ENCODE results near the gene RALGPS1. TPM values are rescaled to one million over a fixed set of nuclear protein-coding genes. Genes with fewer than 3 reads are reported as not detected.

RALGPS1 gene
- total and polyA plus RNA-seq, 7 donors = 6.6 to 18.6 (median 11.4) TPM

DNA sequence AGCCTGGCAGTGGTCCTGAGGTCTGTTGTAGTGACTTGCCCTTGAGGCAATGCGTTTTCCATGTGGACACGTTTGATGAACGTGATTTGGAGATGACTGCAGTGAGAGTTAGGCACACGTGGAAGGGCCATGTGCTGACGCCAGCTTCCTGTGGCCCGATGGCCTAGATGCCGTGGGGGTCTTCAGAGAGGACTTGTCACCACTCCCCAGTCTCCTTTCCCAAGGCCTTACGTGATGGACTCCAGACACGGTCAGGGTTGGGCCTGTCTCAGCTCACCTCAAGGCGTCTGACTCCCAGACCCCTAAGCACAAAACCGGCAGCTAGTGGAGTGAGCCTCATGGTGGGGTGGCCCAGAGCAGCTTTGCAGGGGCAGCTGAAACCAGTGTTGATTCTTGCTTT is 115.0 kb downstream of the RALGPS1 start:
- WGBS, 2 donors = 95 to 97% methylated on average over 11 of the region's 11 CpGs
- Histone ChIP-seq H3K27ac (no peak overlapping the region), H3K4me3 (no peak overlapping the region), H3K27me3 (no peaks in the 10 kb centered on the region), H3K4me1 (peaks cover 0 to 4% (median 0%) of the 10 kb centered on the region in 4 donors), H3K36me3 (no peaks in the 10 kb centered on the region), H3K9me3 (no peaks in the 10 kb centered on the region)
- DNase-seq = no peak
- intact Hi-C loops (cut with DNase I) = no loop called here
- TF ChIP-seq EP300 (IDR thresholded peaks at IDR 0.05) (no peak), POLR2AphosphoS5 (IDR thresholded peaks at IDR 0.05) (no peak), POLR2A (IDR thresholded peaks at IDR 0.05) (no peak)
- TF ChIP-seq, protein P1, sequence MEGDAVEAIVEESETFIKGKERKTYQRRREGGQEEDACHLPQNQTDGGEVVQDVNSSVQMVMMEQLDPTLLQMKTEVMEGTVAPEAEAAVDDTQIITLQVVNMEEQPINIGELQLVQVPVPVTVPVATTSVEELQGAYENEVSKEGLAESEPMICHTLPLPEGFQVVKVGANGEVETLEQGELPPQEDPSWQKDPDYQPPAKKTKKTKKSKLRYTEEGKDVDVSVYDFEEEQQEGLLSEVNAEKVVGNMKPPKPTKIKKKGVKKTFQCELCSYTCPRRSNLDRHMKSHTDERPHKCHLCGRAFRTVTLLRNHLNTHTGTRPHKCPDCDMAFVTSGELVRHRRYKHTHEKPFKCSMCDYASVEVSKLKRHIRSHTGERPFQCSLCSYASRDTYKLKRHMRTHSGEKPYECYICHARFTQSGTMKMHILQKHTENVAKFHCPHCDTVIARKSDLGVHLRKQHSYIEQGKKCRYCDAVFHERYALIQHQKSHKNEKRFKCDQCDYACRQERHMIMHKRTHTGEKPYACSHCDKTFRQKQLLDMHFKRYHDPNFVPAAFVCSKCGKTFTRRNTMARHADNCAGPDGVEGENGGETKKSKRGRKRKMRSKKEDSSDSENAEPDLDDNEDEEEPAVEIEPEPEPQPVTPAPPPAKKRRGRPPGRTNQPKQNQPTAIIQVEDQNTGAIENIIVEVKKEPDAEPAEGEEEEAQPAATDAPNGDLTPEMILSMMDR (IDR thresholded peaks at IDR 0.05) = no peak

DNA sequence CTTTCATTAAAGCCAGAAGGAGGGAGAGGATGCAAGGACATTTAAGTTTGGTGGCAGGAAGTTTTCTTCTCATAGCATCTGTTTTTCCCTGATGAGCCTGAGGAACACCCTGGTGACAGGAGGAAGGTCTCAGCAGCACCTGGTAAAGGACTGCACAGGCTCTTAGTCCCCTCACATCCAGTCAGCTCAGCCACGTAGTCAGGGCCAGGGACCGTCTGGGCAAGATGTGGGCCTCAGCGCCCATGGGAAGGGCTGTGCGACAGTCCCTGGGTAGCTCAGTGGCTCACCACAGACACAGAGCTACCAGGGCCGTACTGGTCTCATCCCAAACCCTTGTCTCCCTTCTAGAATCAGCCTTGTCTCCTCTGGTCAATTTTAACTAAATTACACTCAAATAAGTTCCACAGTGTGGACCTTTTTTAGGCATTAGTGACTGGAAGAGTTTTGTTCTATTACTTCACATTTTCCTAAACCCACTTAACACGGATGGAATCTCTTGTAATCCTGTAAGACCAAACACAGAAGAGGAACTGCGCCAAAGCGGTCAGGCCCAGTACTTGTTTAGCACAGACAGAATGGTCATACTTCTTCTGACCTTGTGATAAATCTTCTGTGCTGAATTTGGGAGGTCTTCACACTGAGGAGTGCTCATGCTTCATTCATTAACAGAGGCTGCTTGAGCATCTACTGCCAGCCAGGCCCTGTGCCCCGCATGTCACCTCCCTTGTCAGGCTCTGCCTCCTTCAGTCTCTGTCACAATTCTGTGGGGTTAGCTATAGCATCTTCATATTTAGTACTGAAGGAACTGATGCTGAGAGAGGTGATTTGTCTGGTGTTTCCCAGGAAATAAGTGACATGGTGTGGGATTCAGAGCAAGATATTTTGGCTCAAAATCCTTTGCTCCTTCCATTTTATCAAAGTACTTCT is 116.5 kb downstream of the RALGPS1 start:
- Histone ChIP-seq H3K27me3 (no peaks in the 10 kb centered on the region), H3K9me3 (no peaks in the 10 kb centered on the region), H3K4me3 (no peak overlapping the region), H3K27ac (peak overlapping the region; percentile 6 to 56 (median 40)), H3K36me3 (no peaks in the 10 kb centered on the region), H3K4me1 (peaks cover 0 to 7% (median 0%) of the 10 kb centered on the region in 4 donors)
- TF ChIP-seq POLR2AphosphoS5 (IDR thresholded peaks at IDR 0.05) (peak in 1 of 4 donors; percentile 18), POLR2A (IDR thresholded peaks at IDR 0.05) (no peak), EP300 (IDR thresholded peaks at IDR 0.05) (no peak)
- TF ChIP-seq, protein P1 (IDR thresholded peaks at IDR 0.05) = no peak
- DNase-seq = peak; percentile 86
- 86 to 89% methylated on average over 9 of the region's 9 CpGs for WGBS, 2 donors
- intact Hi-C loops (cut with DNase I) = no loop called here

DNA sequence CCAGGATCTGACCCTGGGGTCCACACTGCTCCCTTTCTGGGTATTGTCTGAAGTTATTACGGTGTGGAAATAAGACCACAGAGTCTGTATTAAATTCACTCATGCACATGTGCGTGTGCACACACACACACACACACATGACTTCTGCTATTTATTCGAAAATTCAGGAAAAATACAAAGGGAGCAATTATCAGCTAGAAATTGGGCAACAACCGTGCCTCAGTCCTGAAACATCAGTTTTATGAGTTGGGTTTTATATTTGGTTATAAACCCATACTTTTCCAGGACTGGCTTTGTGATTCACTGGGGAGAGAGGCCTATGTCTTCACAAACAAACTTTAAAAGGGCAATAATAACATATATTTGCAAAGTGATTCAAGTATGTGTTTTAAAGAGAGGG is 117.7 kb downstream of the RALGPS1 start:
- H3K9me3 ChIP-seq = no peaks in the 10 kb centered on the region
- intact Hi-C loops (cut with DNase I) = no loop called here
- H3K27me3 ChIP-seq = no peaks in the 10 kb centered on the region
- TF ChIP-seq EP300 (IDR thresholded peaks at IDR 0.05) = no peak
- no peak for TF ChIP-seq POLR2AphosphoS5 (IDR thresholded peaks at IDR 0.05)
- TF ChIP-seq POLR2A (IDR thresholded peaks at IDR 0.05) = no peak
- H3K36me3 ChIP-seq = no peaks in the 10 kb centered on the region
- no peak for DNase-seq
- peaks cover 0 to 10% (median 3%) of the 10 kb centered on the region in 4 donors for H3K4me1 ChIP-seq
- H3K4me3 ChIP-seq = no peak overlapping the region
- no peak overlapping the region for H3K27ac ChIP-seq
- 82 to 85% methylated on average over 4 of the region's 4 CpGs for WGBS, 2 donors

DNA sequence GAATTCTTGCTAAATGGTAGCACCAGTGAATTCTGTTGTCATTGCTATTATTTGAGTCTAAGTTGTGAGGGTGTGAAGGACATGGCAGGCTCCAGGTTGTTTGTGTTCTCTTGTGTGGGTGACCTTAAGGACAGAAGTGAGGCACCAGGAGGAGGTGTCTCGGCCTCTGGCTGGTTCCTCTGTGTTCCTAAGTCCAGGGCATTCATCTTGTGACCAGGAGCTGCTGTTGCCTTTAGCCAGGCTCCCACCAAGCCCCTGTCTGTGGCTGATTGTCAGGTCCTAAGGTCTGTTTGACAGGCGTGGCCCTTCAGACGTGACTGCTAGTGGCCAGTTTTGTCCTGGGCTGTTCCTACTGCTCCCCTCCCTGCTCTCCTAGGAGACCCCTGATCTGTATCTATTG is 118.5 kb downstream of the RALGPS1 start:
- intact Hi-C loops (cut with DNase I) = no loop called here
- no peak for DNase-seq
- WGBS, 2 donors = 77 to 88% methylated on average over 3 of the region's 3 CpGs
- Histone ChIP-seq H3K27ac (no peak overlapping the region), H3K4me1 (peaks cover 0 to 10% (median 3%) of the 10 kb centered on the region in 4 donors), H3K36me3 (no peaks in the 10 kb centered on the region), H3K4me3 (no peak overlapping the region), H3K9me3 (no peaks in the 10 kb centered on the region), H3K27me3 (no peaks in the 10 kb centered on the region)
- no peak for TF ChIP-seq POLR2A (IDR thresholded peaks at IDR 0.05)
- TF ChIP-seq EP300 (IDR thresholded peaks at IDR 0.05) = no peak
- TF ChIP-seq, protein P1 (IDR thresholded peaks at IDR 0.05) = no peak
- no peak for TF ChIP-seq POLR2AphosphoS5 (IDR thresholded peaks at IDR 0.05)

DNA sequence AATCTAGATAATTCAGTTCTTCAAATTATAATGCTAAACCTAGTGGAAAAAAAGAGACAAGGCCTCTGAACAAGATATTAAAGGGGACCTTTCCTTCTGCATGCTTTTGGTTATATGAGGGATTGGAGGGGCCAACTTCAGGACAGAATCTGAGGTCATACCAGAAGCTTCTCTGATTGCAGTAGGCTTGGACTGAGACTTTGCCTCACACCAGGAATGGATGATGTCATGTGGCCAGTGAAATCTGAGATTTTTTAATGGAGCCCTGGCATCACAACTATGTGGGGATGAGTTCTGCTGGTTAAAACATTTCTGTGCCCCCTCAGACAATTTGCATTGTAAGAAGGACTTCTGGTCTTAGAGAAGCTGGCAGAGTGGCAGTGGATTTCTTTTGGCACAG is 119.2 kb downstream of the RALGPS1 start:
- H3K9me3 ChIP-seq = no peaks in the 10 kb centered on the region
- H3K27ac ChIP-seq = no peak overlapping the region
- H3K4me1 ChIP-seq = peaks cover 0 to 10% (median 3%) of the 10 kb centered on the region in 4 donors

More for the DNA sequence above, 119.2 kb downstream of the RALGPS1 start:
- DNase-seq = no peak
- Histone ChIP-seq H3K36me3 (no peaks in the 10 kb centered on the region), H3K27me3 (no peaks in the 10 kb centered on the region), H3K4me3 (no peak overlapping the region)
- intact Hi-C loops (cut with DNase I) = no loop called here
- TF ChIP-seq POLR2A (IDR thresholded peaks at IDR 0.05) (no peak), POLR2AphosphoS5 (IDR thresholded peaks at IDR 0.05) (no peak), EP300 (IDR thresholded peaks at IDR 0.05) (no peak)
- TF ChIP-seq, protein P1 (IDR thresholded peaks at IDR 0.05) = no peak

All from sigmoid colon (tissue), 7 donors.